Activated CD8-positive, alpha-beta T cell treated with anti-CD3 and anti-CD28 coated beads for 36 hours (primary cell): ENCODE measurements around the gene HOPX. TPM values are rescaled to one million over a fixed set of nuclear protein-coding genes. Genes with fewer than 3 reads are reported as not detected.

Source experiments
- ATAC-seq: fragments of 200-7000 bp; cut with Tn5 transposase; one replicate; pipeline ENCODE4 v1.10.0; 2021; ENCODE audit warnings: mild to moderate bottlenecking, moderate library complexity
- CTCF ChIA-PET: fragments of 350-600 bp; sonication (Branson Sonifier 250); formaldehyde crosslinking; loops from one replicate; lab custom pipeline; 2021; ENCODE audit warnings: antibody characterized with exemption; lab: Charles Lee
- POLR2A ChIA-PET: fragments of 350-600 bp; sonication (Branson Sonifier 250); formaldehyde crosslinking; loops from one replicate; lab custom pipeline; 2021; ENCODE audit warnings: antibody characterized with exemption; lab: Charles Lee
- DNase-seq: peaks from one replicate; pipeline ENCODE4 v3.0.0-alpha.2; 2020
- H3K27ac Mint-ChIP-seq: one replicate; pipeline ENCODE4 v1.8.0; 2021; ENCODE audit warnings: mild to moderate bottlenecking, mixed read lengths
- H3K27me3 Mint-ChIP-seq: one replicate; pipeline ENCODE4 v1.8.0; 2021; ENCODE audit warnings: mixed read lengths
- H3K36me3 Mint-ChIP-seq: one replicate; pipeline ENCODE4 v1.8.0; 2021; ENCODE audit warnings: low read depth, mixed read lengths
- H3K4me1 Mint-ChIP-seq: one replicate; pipeline ENCODE4 v1.8.0; 2021; ENCODE audit warnings: low read depth, mixed read lengths
- H3K4me3 Mint-ChIP-seq: one replicate; pipeline ENCODE4 v1.8.0; 2021; ENCODE audit warnings: mild to moderate bottlenecking, moderate library complexity, mixed read lengths
- H3K9me3 Mint-ChIP-seq: one replicate; pipeline ENCODE4 v1.8.0; 2021; ENCODE audit warnings: mixed read lengths
- CTCF ChIP-seq: fragments of 200-600 bp; IDR thresholded peaks from one replicate; pipeline ENCODE4 v1.8.0; 2022; ENCODE audit warnings: antibody characterized with exemption, mild to moderate bottlenecking
- intact Hi-C: fragments of 100-400 bp; cut with micrococcal nuclease; formaldehyde crosslinking; loops from one replicate; pipeline ENCODE4 v1.10.0; 2022
- total RNA-seq, 2 experiments: library from RNA; stranded (reverse); gene quantifications; one replicate each; pipeline ENCODE4 v1.2.3, GENCODE V29; 2021

HOPX gene
- total RNA-seq, 2 experiments from 2014 or later: 55.8 to 58.7 TPM

- CTCF ChIA-PET: interaction anchor here (1.1 kb wide), 1 partner anchor 79 kb away, joined by 4 read pairs; no protein-coding TSS in a partner anchor
These were observed 25.3 kb downstream of the HOPX start for GRCh38 chr4:56655627-56656345.

GRCh38 chr4:56655209-56655626, 25.9 kb downstream of the HOPX start:
- DNase-seq (no peak), ATAC-seq (no peak)
- no peaks in the 10 kb centered on the region for H3K9me3 Mint-ChIP-seq
- peaks cover 61% of the 10 kb centered on the region for H3K4me1 Mint-ChIP-seq
- POLR2A ChIA-PET: interaction anchor here (0.6 to 1.4 kb wide), 6 partner anchors 14 to 323 kb away, joined by 3 to 8 read pairs (median 3); partner anchors contain the start of gene POLR2B
- TF ChIP-seq CTCF: no peak
- peak overlapping the region; percentile 82 for H3K27ac Mint-ChIP-seq
- CTCF ChIA-PET: interaction anchor here (1.0 to 1.1 kb wide), 3 partner anchors 79 to 110 kb away, joined by 3 to 4 read pairs (median 4); no protein-coding TSS in a partner anchor
- intact Hi-C loops: loop anchor here (5.0 kb wide), 1 partner anchor 147 kb away; no protein-coding TSS in a partner anchor
- H3K27me3 Mint-ChIP-seq: peaks cover 23% of the 10 kb centered on the region
- peaks cover 13% of the 10 kb centered on the region for H3K36me3 Mint-ChIP-seq
- peak overlapping the region; percentile 84 for H3K4me3 Mint-ChIP-seq

More at GRCh38 chr4:56655627-56656345, 25.3 kb downstream of the HOPX start:
- Mint-ChIP-seq H3K36me3 (peaks cover 9% of the 10 kb centered on the region), H3K9me3 (no peaks in the 10 kb centered on the region), H3K27ac (peak overlapping the region; percentile 82), H3K4me1 (peaks cover 55% of the 10 kb centered on the region), H3K27me3 (peaks cover 25% of the 10 kb centered on the region), H3K4me3 (peak overlapping the region; percentile 84)
- no peak for TF ChIP-seq CTCF
- intact Hi-C loops: loop anchor here (5.0 kb wide), 1 partner anchor 147 kb away; no protein-coding TSS in a partner anchor
- DNase-seq (peak; percentile 46), ATAC-seq (peak; percentile 47)
- POLR2A ChIA-PET: interaction anchor here (0.6 to 1.4 kb wide), 2 partner anchors 15 to 90 kb away, joined by 5 to 8 read pairs; no protein-coding TSS in a partner anchor

GRCh38 chr4:56654238-56654632, 26.9 kb downstream of the HOPX start:
- peak overlapping the region; percentile 82 for H3K27ac Mint-ChIP-seq
- intact Hi-C loops: no loop called here
- H3K4me3 Mint-ChIP-seq: peak overlapping the region; percentile 84
- H3K9me3 Mint-ChIP-seq: no peaks in the 10 kb centered on the region
- peaks cover 70% of the 10 kb centered on the region for H3K4me1 Mint-ChIP-seq
- peaks cover 20% of the 10 kb centered on the region for H3K27me3 Mint-ChIP-seq
- peaks cover 22% of the 10 kb centered on the region for H3K36me3 Mint-ChIP-seq
- no peak for TF ChIP-seq CTCF
- POLR2A ChIA-PET: interaction anchor here (1.2 to 1.4 kb wide), 5 partner anchors 13 to 324 kb away, joined by 3 to 8 read pairs (median 3); partner anchors contain the start of gene POLR2B
- CTCF ChIA-PET: interaction anchor here (0.9 to 1.0 kb wide), 3 partner anchors 28 to 109 kb away, joined by 3 to 4 read pairs (median 3); partner anchors contain the start of gene HOPX
- ATAC-seq (no peak), DNase-seq (no peak)

GRCh38 chr4:56653461-56654237, 27.4 kb downstream of the HOPX start:
- Mint-ChIP-seq H3K4me1 (peaks cover 75% of the 10 kb centered on the region), H3K4me3 (peak overlapping the region; percentile 84), H3K27me3 (peaks cover 16% of the 10 kb centered on the region), H3K36me3 (peaks cover 27% of the 10 kb centered on the region), H3K9me3 (peaks cover 2% of the 10 kb centered on the region), H3K27ac (peak overlapping the region; percentile 82)
- intact Hi-C loops: no loop called here
- CTCF ChIA-PET: interaction anchor here (0.9 kb wide), 1 partner anchor 28 kb away, joined by 3 read pairs; the partner anchor contains the start of gene HOPX
- peak; percentile 67 for DNase-seq
- POLR2A ChIA-PET: interaction anchor here (1.3 kb wide), 1 partner anchor 325 kb away, joined by 3 read pairs; the partner anchor contains the start of gene POLR2B
- TF ChIP-seq CTCF: no peak
- ATAC-seq: peak; percentile 14
